NCI-H1417 treated with DMSO at 0.1 percent for 48 hours (cell line): ENCODE data around the gene WDR27.
"Not testable (repeated sequence)": the region's sequence is repeated elsewhere in the genome, so short reads cannot be mapped to it uniquely, and the experiment has no call there.

Source experiments
- DNase-seq: peaks from one replicate; lab custom pipeline; 2025; lab: John Stamatoyannopoulos, UW

WDR27 gene

GRCh38 chr6:169601129-169601528 lies 100.7 kb downstream of the WDR27 start:
- DNase-seq = not testable (repeated sequence)

- DNase-seq = no peak
These were observed 109.3 kb downstream of the WDR27 start for GRCh38 chr6:169592558-169592957.

- no peak for DNase-seq
These were observed 110.2 kb downstream of the WDR27 start for GRCh38 chr6:169591616-169592015.

GRCh38 chr6:169590376-169590939 lies 111.4 kb downstream of the WDR27 start:
- DNase-seq = no peak

- DNase-seq = no peak
These were observed 112.1 kb downstream of the WDR27 start for GRCh38 chr6:169589699-169590257.

- DNase-seq = no peak
These were observed 112.5 kb downstream of the WDR27 start for GRCh38 chr6:169589293-169589692.

GRCh38 chr6:169587975-169588374 lies 113.9 kb downstream of the WDR27 start:
- DNase-seq = no peak

GRCh38 chr6:169583886-169584541 lies 117.8 kb downstream of the WDR27 start:
- DNase-seq = no peak

- no peak for DNase-seq
These were observed 122.3 kb downstream of the WDR27 start for GRCh38 chr6:169579407-169580111.

- DNase-seq = no peak
These were observed 123.9 kb downstream of the WDR27 start for GRCh38 chr6:169577974-169578373.

GRCh38 chr6:169577236-169577635 lies 124.6 kb downstream of the WDR27 start:
- DNase-seq = no peak

- no peak for DNase-seq
These were observed 126.0 kb downstream of the WDR27 start for GRCh38 chr6:169575821-169576220.

- no peak for DNase-seq
These were observed 126.5 kb downstream of the WDR27 start for GRCh38 chr6:169575365-169575764.

GRCh38 chr6:169574420-169574819 lies 127.4 kb downstream of the WDR27 start:
- DNase-seq = no peak

- DNase-seq = no peak
These were observed 127.9 kb downstream of the WDR27 start for GRCh38 chr6:169573883-169574282.

GRCh38 chr6:169571123-169571962 lies 130.5 kb downstream of the WDR27 start:
- no peak for DNase-seq

GRCh38 chr6:169568314-169569087 lies 133.3 kb downstream of the WDR27 start:
- DNase-seq = no peak

- no peak for DNase-seq
These were observed 134.0 kb downstream of the WDR27 start for GRCh38 chr6:169567819-169568218.

GRCh38 chr6:169566961-169567750 lies 134.7 kb downstream of the WDR27 start:
- no peak for DNase-seq

GRCh38 chr6:169566319-169566718 lies 135.5 kb downstream of the WDR27 start:
- DNase-seq = no peak
